Erythroblast (primary cell): ENCODE measurements around the gene TDRD1.

Source experiments
- GATA1 ChIP-seq: IDR thresholded peaks from 2 replicates; pipeline ENCODE4 v1.6.1; 2011; ENCODE audit warnings: low read depth, mild to moderate bottlenecking, control low read depth, low read length, moderate library complexity
- POLR2A ChIP-seq: IDR thresholded peaks from 2 replicates; pipeline ENCODE4 v1.6.1; 2011; ENCODE audit warnings: mild to moderate bottlenecking, low read length

DNA sequence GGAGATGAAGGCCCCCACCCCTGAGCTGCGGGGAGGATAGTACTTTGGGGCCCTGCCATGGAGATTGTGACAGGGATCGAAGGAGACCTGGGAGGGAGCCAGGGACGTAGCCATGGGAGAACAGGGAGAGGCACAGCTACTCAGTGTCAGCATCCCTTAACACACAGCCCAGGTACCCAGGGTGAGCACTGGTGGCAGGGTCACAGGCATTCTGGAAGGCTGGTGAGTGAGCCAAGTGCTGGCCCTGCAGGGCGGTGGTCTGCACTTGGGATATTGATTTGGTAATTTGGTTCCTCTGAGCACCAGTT is 99.7 kb downstream of the TDRD1 start:
- no peak for TF ChIP-seq POLR2A
- no peak for TF ChIP-seq GATA1
